Activated T-helper 2 cell treated with anti-CD3 and anti-CD28 coated beads, Interferon-gamma antibody, Interleukin-2, Interleukin-4, amounts not matched to agents 10 μg/mL and 5 μg/mL and 100 μg/mL, durations not matched to agents 14 hours and 24 hours and 36 hours (primary cell): ENCODE data around the gene TBCA. TPM values are rescaled to one million over a fixed set of nuclear protein-coding genes. Genes with fewer than 3 reads are reported as not detected.

ENCODE experiments used
- DNase-seq: peaks from one replicate; pipeline ENCODE4 v3.0.0; 2021; ENCODE audit warnings: low spot score
- H3K27ac Mint-ChIP-seq: one replicate; pipeline ENCODE4 v1.8.0; 2021; ENCODE audit warnings: mixed read lengths
- H3K27me3 Mint-ChIP-seq: one replicate; pipeline ENCODE4 v1.8.0; 2021; ENCODE audit warnings: low read depth, mixed read lengths
- H3K36me3 Mint-ChIP-seq: one replicate; pipeline ENCODE4 v1.8.0; 2021; ENCODE audit warnings: low read depth, mixed read lengths
- H3K4me1 Mint-ChIP-seq: one replicate; pipeline ENCODE4 v1.8.0; 2021; ENCODE audit warnings: low read depth, mixed read lengths
- H3K4me3 Mint-ChIP-seq: one replicate; pipeline ENCODE4 v1.8.0; 2021; ENCODE audit warnings: low read depth, mild to moderate bottlenecking, moderate library complexity, mixed read lengths
- H3K9me3 Mint-ChIP-seq: one replicate; pipeline ENCODE4 v1.8.0; 2021; ENCODE audit warnings: mixed read lengths
- intact Hi-C: fragments of 100-400 bp; cut with micrococcal nuclease; formaldehyde crosslinking; loops from one replicate; pipeline ENCODE4 v1.15.1; 2023
- total RNA-seq: library from RNA; stranded (reverse); gene quantifications from 2 replicates; pipeline ENCODE4 v1.2.3, GENCODE V29; 2022

The TBCA gene
- total RNA-seq, 1 donor from 2014 or later = 267 TPM

- H3K27ac Mint-ChIP-seq = no peak overlapping the region
- no peak overlapping the region for H3K4me3 Mint-ChIP-seq
- DNase-seq = no peak
- peaks cover 85% of the 10 kb centered on the region for H3K27me3 Mint-ChIP-seq
- peaks cover 3% of the 10 kb centered on the region for H3K36me3 Mint-ChIP-seq
- peaks cover 17% of the 10 kb centered on the region for H3K4me1 Mint-ChIP-seq
- intact Hi-C loops = loop anchor here (1.0 to 5.0 kb wide), 5 partner anchors 209 to 1562 kb away; partner anchors contain the start of gene SV2C
- H3K9me3 Mint-ChIP-seq = no peaks in the 10 kb centered on the region
These were observed 132.3 kb downstream of the TBCA start for GRCh38 chr5:77643654-77644370.

GRCh38 chr5:77642738-77643653 is 133.1 kb downstream of the TBCA start:
- H3K4me1 Mint-ChIP-seq = peaks cover 17% of the 10 kb centered on the region

GRCh38 chr5:77641963-77642737 is 134.0 kb downstream of the TBCA start:
- Mint-ChIP-seq H3K27ac (no peak overlapping the region), H3K36me3 (peaks cover 3% of the 10 kb centered on the region), H3K4me1 (peaks cover 18% of the 10 kb centered on the region), H3K27me3 (peaks cover 83% of the 10 kb centered on the region), H3K9me3 (no peaks in the 10 kb centered on the region), H3K4me3 (no peak overlapping the region)
- intact Hi-C loops = loop anchor here (5.0 kb wide), 2 partner anchors 330 to 1560 kb away; partner anchors contain the start of gene SV2C
- DNase-seq = no peak

More at GRCh38 chr5:77642738-77643653, 133.1 kb downstream of the TBCA start:
- H3K27me3 Mint-ChIP-seq = peaks cover 80% of the 10 kb centered on the region
- H3K36me3 Mint-ChIP-seq = peaks cover 3% of the 10 kb centered on the region
- no peak overlapping the region for H3K27ac Mint-ChIP-seq
- H3K4me3 Mint-ChIP-seq = no peak overlapping the region
- intact Hi-C loops = loop anchor here (5.0 kb wide), 2 partner anchors 329 to 1561 kb away; partner anchors contain the start of gene SV2C
- no peak for DNase-seq
- no peaks in the 10 kb centered on the region for H3K9me3 Mint-ChIP-seq

GRCh38 chr5:77641397-77641943 is 134.7 kb downstream of the TBCA start:
- peaks cover 79% of the 10 kb centered on the region for H3K27me3 Mint-ChIP-seq
- no peak overlapping the region for H3K4me3 Mint-ChIP-seq
- peaks cover 3% of the 10 kb centered on the region for H3K36me3 Mint-ChIP-seq
- intact Hi-C loops = loop anchor here (5.0 kb wide), 2 partner anchors 331 to 1559 kb away; partner anchors contain the start of gene SV2C
- H3K9me3 Mint-ChIP-seq = no peaks in the 10 kb centered on the region
- DNase-seq = no peak
- H3K4me1 Mint-ChIP-seq = peaks cover 18% of the 10 kb centered on the region
- H3K27ac Mint-ChIP-seq = peak overlapping the region; percentile 4

Other genes with a start within 250 kb of the TBCA start
- not detected in 2 replicates for gene OTP, start 137.6 kb downstream of the TBCA start, total RNA-seq